Loucy (cell line): Measurements from ENCODE around the gene GTPBP1.

Experiments
- H2AFZ ChIP-seq: fragments of 200-600 bp; sonication (generic); 2 replicates; pipeline ENCODE4 v1.6.0; 2016; ENCODE audit warnings: antibody characterized with exemption, mild to moderate bottlenecking, low read length, moderate library complexity
- H3F3A ChIP-seq: fragments of 200-600 bp; 2 replicates; pipeline ENCODE4 v1.6.0; 2016; ENCODE audit warnings: antibody characterized with exemption, low read depth, mild to moderate bottlenecking
- H3K27me3 ChIP-seq: fragments of 200-600 bp; sonication (generic); 2 replicates; pipeline ENCODE4 v1.6.1; 2014; ENCODE audit warnings: low read length, mild to moderate bottlenecking; ENCODE audit not compliant: insufficient read depth, poor library complexity, severe bottlenecking
- H3K36me3 ChIP-seq: fragments of 200-600 bp; sonication (generic); 2 replicates; pipeline ENCODE4 v1.6.1; 2016; ENCODE audit warnings: low read length; ENCODE audit not compliant: insufficient read depth
- H3K4me1 ChIP-seq: fragments of 200-600 bp; sonication (generic); 2 replicates; pipeline ENCODE4 v1.5.1; 2014; ENCODE audit warnings: low read length, mild to moderate bottlenecking; ENCODE audit not compliant: insufficient read depth, poor library complexity, severe bottlenecking
- H3K4me2 ChIP-seq: fragments of 200-600 bp; sonication (generic); 2 replicates; pipeline ENCODE4 v1.6.0; 2014; ENCODE audit warnings: antibody characterized with exemption, low read length, low read depth, mild to moderate bottlenecking; ENCODE audit not compliant: poor library complexity, severe bottlenecking
- H3K4me3 ChIP-seq: fragments of 200-600 bp; sonication (generic); 2 replicates; pipeline ENCODE4 v1.5.1; 2014; ENCODE audit warnings: low read length, mild to moderate bottlenecking, mixed read lengths; ENCODE audit not compliant: poor library complexity, severe bottlenecking
- H3K79me2 ChIP-seq: fragments of 200-600 bp; sonication (generic); 2 replicates; pipeline ENCODE4 v1.6.1; 2014; ENCODE audit warnings: low read length; ENCODE audit not compliant: insufficient read depth
- H3K9ac ChIP-seq: fragments of 200-600 bp; sonication (generic); 2 replicates; pipeline ENCODE4 v1.6.0; 2014; ENCODE audit warnings: mild to moderate bottlenecking, low read depth, low read length, moderate library complexity; ENCODE audit not compliant: poor library complexity, severe bottlenecking
- H3K9me2 ChIP-seq: fragments of 200-600 bp; sonication (generic); replicated peaks from 2 replicates; pipeline ENCODE4 v1.6.1; 2016; ENCODE audit warnings: low read depth, low read length, mixed read lengths
- H3K9me3 ChIP-seq: fragments of 200-600 bp; sonication (generic); 2 replicates; pipeline ENCODE4 v1.6.1; 2014; ENCODE audit warnings: mild to moderate bottlenecking, antibody characterized with exemption, low read length, low read depth; ENCODE audit not compliant: insufficient read depth
- H4K20me1 ChIP-seq: fragments of 200-600 bp; sonication (generic); 2 replicates; pipeline ENCODE4 v1.6.0; 2014; ENCODE audit warnings: antibody characterized with exemption, low read length, mild to moderate bottlenecking; ENCODE audit not compliant: insufficient read depth, poor library complexity, severe bottlenecking
- CTCF ChIP-seq: fragments of 200-600 bp; sonication (generic); conservative IDR thresholded peaks from 2 replicates; pipeline ENCODE4 v1.5.1; 2014; ENCODE audit warnings: mild to moderate bottlenecking, antibody characterized with exemption, low read length
- EZH2phosphoT487 ChIP-seq: fragments of 200-600 bp; IDR thresholded peaks from 2 replicates; pipeline ENCODE4 v1.6.1; 2018; ENCODE audit warnings: antibody characterized with exemption, mild to moderate bottlenecking, moderate library complexity, borderline replicate concordance

GTPBP1 gene

DNA sequence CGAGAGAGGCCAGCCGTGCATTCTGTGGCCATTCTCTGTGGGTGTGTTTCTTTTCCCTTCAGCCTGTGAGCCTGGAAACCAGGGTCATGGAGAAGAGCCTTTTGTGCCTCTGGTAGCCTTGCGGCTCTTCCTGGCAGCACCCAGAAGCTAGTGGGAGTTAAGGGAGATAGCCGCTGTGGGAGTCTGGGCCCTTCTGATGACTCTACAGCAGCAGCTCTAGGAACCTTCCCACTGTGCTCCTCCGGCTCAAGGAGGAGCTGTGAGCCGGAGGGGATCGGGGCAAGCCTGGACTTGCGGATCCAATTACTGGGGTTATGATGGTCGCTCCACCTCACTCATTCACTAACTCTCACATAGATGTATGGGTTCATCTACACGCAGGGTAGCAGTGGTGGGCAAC is 10.5 kb downstream of the GTPBP1 start:
- Histone ChIP-seq H3K4me2 (no peak overlapping the region), H3K9me2 (no peaks in the 10 kb centered on the region), H3K4me3 (no peak overlapping the region), H3K36me3 (peaks cover 48% of the 10 kb centered on the region; the same call in 1 of the 2 replicates), H3K79me2 (peaks cover 52% of the 10 kb centered on the region), H3K4me1 (peaks cover 31% of the 10 kb centered on the region), H2AFZ (no peak overlapping the region), H3K27me3 (no peaks in the 10 kb centered on the region), H3K9me3 (no peaks in the 10 kb centered on the region), H4K20me1 (peaks cover 38% of the 10 kb centered on the region), H3F3A (no peaks in the 10 kb centered on the region), H3K9ac (no peak overlapping the region)
- TF ChIP-seq EZH2phosphoT487, result no peak
- TF ChIP-seq CTCF, result no peak

DNA sequence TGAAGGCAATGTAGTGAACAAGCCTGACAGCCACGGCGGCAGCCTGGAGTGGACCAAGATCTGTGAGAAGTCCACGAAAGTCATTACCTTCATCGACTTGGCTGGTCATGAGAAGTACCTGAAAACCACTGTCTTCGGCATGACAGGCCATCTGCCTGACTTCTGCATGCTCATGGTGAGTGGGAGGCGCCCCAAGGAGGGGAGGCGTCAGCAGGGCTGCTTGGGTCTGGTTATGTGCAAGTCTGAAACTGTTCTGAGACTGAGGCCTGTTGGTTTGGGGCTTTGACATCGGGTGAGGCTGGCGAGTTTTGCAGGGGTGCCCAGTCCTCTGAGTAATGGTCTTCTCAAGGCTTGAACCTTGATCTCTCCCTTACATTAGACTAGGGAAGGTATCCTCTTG is 11.1 kb downstream of the GTPBP1 start:
- peaks cover 53% of the 10 kb centered on the region; the same call in 1 of the 2 replicates for H3K36me3 ChIP-seq
- H3K9ac ChIP-seq, result no peak overlapping the region
- peaks cover 31% of the 10 kb centered on the region for H3K4me1 ChIP-seq
- TF ChIP-seq CTCF (no peak), EZH2phosphoT487 (no peak)
- H3K9me2 ChIP-seq, result no peaks in the 10 kb centered on the region
- no peak overlapping the region for H3K4me2 ChIP-seq
- no peaks in the 10 kb centered on the region for H3F3A ChIP-seq
- H3K27me3 ChIP-seq, result no peaks in the 10 kb centered on the region
- H3K79me2 ChIP-seq, result peaks cover 46% of the 10 kb centered on the region
- H4K20me1 ChIP-seq, result peaks cover 36% of the 10 kb centered on the region
- no peak overlapping the region for H2AFZ ChIP-seq
- no peaks in the 10 kb centered on the region for H3K9me3 ChIP-seq
- H3K4me3 ChIP-seq, result no peak overlapping the region

DNA sequence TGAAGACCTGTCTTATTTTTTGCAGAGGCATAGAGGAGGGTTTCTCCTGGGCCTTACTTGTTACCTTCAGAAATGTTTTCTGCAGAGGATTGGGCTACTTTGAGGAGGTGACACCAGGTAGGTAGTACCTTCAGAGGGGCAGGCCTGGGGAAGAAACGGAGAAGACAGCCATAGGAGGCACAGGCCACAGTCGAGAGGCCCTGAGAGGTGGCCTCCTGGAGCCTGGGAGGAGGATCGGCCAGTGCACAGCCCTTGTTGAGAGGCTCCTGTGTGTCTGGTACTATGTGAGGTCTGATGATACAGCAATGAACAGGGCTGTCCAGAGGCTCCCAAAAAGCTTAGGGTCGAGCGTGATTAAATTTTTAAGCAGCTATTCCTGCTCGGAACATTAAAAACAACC is 11.5 kb downstream of the GTPBP1 start:
- no peak overlapping the region for H3K4me3 ChIP-seq
- H3F3A ChIP-seq, result no peaks in the 10 kb centered on the region
- peaks cover 28% of the 10 kb centered on the region for H3K4me1 ChIP-seq
- H3K9me2 ChIP-seq, result no peaks in the 10 kb centered on the region
- H3K79me2 ChIP-seq, result peaks cover 42% of the 10 kb centered on the region
- no peak overlapping the region for H3K4me2 ChIP-seq
- no peaks in the 10 kb centered on the region for H3K9me3 ChIP-seq
- H2AFZ ChIP-seq, result no peak overlapping the region
- TF ChIP-seq EZH2phosphoT487 (no peak), CTCF (no peak)
- H3K36me3 ChIP-seq, result peaks cover 58% of the 10 kb centered on the region; the same call in 1 of the 2 replicates
- H3K9ac ChIP-seq, result no peak overlapping the region
- no peaks in the 10 kb centered on the region for H3K27me3 ChIP-seq
- peaks cover 33% of the 10 kb centered on the region for H4K20me1 ChIP-seq
